GM18867 (cell line): ENCODE results near the gene MBTD1.

ENCODE experiments used
- ATAC-seq: cut with Tn5 transposase; IDR thresholded peaks from one replicate; pipeline ENCODE4 v1.9.1; 2021; ENCODE audit warnings: mild to moderate bottlenecking, moderate library complexity; ENCODE audit not compliant: unreplicated experiment

MBTD1 gene

DNA sequence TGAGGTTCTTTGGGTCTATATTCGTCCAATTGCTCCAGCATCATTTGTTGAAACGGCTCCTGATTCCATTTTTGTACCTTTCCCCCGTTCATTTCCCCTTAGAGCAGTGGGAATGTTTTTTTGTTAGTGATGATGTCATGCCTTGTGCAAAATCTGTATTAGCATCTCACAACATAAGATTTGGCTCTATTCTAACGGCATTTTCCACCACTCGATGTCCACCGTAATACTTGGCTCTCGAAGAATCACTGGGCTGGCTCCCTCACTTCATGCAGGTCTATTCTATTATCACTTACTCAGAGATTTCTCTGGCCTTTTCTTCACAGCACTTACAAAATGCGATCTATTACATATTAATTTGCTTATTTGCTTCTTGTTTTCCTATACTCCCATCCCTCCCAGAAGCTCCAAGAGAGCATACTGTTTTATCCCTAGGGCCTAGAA lies 107.1 kb downstream of the MBTD1 start:
- peak; percentile 2 for ATAC-seq

DNA sequence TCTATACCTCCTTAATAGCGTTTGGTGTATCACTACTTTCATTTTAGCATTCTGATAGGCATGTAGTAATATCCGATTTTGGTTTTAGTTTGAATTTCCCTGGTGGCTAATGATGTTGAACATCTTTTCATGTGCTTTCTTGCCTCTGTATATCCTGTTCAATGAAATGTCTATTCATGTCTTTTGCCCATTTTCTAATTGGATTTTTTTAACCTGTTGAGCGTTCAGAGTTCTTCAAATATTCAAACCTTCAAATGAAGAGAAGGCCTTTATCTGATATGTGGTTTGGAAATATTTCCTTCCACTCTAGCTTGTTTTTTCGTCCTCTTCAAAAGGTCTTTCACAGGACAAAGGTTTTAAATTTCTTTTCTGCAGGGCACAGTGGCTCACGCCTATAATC lies 108.9 kb downstream of the MBTD1 start:
- no peak for ATAC-seq

DNA sequence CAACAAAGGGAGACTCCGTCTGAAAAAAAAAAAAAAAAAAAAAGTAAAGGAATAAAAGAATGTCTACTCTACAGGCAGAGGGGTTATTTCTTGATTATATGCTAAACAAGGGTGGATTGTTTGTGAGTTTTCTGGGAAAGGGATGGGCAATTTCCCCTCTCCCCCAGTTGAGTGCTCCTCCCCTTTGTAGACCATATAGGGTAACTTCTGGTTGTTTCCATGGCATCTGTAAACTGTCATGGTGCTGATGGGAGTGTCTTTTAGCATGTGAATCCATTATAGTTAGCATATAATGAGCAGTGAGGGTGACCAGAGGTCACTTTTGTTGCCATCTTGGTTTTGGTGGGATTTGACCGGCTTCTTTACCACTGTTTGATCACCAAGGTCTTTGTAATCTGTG lies 110.7 kb downstream of the MBTD1 start:
- ATAC-seq, result no peak

DNA sequence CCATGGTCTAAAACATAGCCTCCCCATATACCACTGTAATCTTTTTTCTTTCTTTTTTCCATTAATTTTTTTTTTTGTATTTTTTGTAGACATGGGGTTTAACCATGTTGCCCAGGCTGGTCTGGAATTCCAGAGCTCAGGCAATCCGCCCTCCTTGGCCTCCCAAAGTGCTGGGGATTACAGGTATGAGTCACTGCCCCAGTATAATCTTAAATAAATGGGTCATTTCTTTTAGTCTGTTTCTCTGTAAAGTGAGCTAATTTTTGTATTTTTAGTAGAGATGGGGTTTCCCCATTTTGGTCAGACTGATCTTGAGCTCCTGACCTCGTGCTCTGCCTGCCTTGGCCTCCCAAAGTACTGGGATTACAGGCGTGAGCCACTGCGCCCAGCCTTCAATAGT lies 112.2 kb downstream of the MBTD1 start:
- ATAC-seq, result no peak

DNA sequence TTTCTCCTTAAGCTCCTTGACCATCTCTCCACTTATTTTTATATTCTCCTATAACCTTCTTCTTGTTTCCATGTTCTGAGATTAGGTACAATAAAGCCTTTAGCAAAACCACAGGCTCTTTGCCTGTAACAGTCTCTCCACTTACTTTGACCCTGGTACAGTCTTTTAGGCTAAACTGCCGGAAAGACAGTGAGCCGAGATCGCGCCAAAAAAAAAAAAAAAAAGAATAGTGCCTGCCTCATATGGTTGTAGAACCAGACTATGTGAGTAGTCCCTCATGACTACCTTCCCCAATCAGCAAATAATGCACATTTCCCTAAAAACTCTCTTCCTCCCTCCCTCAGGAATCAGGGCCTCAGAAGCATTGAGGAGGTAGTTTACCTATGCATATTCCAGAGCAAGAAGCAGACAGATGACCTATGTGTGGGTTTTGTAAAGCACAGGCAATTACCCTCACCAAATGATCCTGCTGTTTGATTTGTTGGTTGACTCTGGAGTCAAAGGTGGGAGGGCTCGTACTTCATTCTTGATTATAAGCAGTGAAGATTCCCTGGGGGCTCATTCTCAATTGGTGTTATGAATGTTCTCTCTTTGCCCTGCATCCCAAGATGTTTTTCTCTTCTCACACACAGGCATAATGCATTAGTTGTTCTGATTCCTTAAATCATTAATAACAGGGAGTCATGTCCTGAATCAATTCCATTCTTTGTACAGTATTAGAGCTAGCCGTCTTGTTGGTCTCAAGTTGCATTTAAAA lies 115.4 kb downstream of the MBTD1 start:
- no peak for ATAC-seq

DNA sequence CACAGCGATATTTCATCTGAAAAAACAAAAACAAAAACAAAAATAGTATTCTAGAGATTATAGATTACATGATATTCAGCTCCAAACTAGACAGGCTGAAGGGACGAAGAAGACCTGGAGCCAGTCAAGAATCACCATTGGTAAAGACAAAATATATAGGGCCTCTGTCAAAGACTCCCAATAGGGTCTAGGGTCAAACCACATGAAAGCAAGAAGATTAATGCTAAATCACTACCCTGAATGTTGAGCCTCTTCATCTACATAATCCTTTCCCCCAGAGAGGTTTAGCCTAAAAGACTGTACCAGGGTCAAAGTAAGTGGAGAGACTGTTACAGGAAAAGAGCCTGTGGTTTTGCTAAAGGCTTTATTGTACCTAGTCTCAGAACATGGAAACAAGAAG lies 117.3 kb downstream of the MBTD1 start:
- ATAC-seq, result no peak

DNA sequence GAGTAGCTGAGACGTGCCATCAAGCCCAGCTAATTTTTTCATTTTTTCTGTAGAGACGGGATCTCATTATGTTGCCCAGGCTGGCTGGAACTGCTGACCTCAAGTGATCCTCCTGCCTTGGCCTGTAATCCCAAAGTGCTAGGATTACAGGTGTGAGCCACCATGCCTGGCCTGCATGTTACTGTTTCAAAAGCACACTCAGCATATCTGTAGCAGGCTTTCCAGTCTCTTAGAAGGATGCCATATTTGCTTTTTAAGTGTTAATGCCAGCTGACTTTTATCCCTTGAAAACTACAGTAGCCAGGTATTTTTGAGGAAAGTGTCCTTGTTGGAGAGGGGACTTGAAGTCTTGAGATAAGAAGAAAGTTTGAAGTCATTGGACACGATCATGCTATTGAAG lies 123.9 kb downstream of the MBTD1 start:
- no peak for ATAC-seq

DNA sequence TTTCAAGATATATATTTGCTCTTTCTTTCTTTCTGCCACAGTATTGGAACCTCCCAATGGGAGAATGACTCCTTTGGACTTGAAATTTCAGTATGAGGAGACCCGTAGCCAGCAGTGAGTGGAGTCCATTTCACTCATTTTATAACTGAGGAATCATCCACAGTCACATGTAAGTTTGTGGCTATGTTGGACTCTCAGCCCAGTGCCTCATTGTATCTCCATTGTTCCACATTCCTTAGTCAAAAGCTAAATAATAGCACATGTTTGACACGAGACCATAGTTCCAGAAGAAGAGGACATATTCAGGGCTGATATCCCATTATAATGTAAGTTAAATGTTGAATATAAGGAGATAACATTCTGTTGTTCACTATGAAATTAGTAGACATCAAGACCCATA lies 126.5 kb downstream of the MBTD1 start:
- no peak for ATAC-seq

DNA sequence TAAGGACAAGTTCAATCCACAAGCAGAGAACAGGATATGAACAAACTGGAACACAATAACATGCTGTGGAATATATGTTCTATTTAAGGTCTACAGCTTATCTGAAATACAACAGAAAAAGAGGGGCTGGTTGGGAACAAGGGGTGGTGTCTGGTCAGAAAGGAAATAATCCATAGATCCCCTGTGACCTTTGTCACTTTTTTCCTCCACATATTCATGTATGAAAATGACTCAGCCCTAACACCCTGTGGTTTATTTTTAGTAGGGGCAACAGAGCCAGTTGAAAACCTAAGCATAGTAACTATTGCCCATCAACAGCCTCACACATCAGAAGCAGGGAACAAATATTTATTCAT lies 126.9 kb downstream of the MBTD1 start:
- ATAC-seq, result no peak

DNA sequence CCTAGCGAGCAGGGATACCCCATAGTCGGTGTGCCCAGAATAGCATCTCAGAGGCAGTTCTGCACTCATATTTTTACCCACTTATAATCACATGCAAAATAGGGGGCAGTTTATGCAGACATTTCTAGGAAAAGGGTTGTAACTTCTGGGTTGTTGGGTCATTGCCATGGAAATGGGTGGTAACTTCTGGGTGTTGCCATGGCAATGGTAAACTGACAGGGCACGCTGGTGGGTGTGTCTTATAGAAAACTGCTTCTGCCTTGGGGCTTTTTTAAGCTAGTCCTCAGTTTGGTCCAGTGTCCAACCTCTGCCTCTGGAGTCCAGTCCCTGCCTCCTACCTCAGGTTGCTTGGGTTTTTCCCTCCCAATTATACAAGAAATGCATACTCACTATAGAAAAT lies 131.8 kb downstream of the MBTD1 start:
- ATAC-seq, result no peak
